Right lobe of liver (tissue), 4 donors: ENCODE measurements around the gene DBX1.

Experiments
- POLR2A ChIP-seq: fragments of 450-650 bp; IDR thresholded peaks from one replicate; pipeline ENCODE4 v1.6.1; 2017; ENCODE audit warnings: antibody characterized with exemption, mild to moderate bottlenecking
- TF ChIP-seq, protein P1 (sequence below), 4 donors: fragments of 200-600 bp in 3 of 4; fragments of 450-650 bp in 1 of 4; IDR thresholded peaks; one replicate each; pipeline versions ENCODE4 v1.5.1 to v1.8.0; 2016 to 2022; ENCODE audit warnings: antibody characterized with exemption in 4 of 4, mild to moderate bottlenecking in 2 of 4
- donor health status: DM: no; HTN: no; CAD: no.
- donor health status: DM: no; HTN: no; CAD: no.
- donor health status: DM: no; HTN: yes; CAD: no.

- TF ChIP-seq, protein P1, sequence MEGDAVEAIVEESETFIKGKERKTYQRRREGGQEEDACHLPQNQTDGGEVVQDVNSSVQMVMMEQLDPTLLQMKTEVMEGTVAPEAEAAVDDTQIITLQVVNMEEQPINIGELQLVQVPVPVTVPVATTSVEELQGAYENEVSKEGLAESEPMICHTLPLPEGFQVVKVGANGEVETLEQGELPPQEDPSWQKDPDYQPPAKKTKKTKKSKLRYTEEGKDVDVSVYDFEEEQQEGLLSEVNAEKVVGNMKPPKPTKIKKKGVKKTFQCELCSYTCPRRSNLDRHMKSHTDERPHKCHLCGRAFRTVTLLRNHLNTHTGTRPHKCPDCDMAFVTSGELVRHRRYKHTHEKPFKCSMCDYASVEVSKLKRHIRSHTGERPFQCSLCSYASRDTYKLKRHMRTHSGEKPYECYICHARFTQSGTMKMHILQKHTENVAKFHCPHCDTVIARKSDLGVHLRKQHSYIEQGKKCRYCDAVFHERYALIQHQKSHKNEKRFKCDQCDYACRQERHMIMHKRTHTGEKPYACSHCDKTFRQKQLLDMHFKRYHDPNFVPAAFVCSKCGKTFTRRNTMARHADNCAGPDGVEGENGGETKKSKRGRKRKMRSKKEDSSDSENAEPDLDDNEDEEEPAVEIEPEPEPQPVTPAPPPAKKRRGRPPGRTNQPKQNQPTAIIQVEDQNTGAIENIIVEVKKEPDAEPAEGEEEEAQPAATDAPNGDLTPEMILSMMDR (IDR thresholded peaks at IDR 0.05): no peak
- TF ChIP-seq POLR2A: no peak
These were observed 551 bp downstream of the DBX1 start for GRCh38 chr11:20159466-20160381.
